GM19099 (cell line): ENCODE results near the gene ZHX3.

Experiments used
- POLR2A ChIP-seq: IDR thresholded peaks from 3 replicates; pipeline ENCODE4 v1.6.1; 2011; ENCODE audit warnings: low read depth; ENCODE audit not compliant: insufficient read length; ENCODE audit errors: extremely low read depth

The ZHX3 gene

GRCh38 chr20:41329435-41330342, 12.2 kb upstream of the ZHX3 start:
- TF ChIP-seq POLR2A: no peak

- TF ChIP-seq POLR2A: no peak
Measured at GRCh38 chr20:41327178-41327577, 9.6 kb upstream of the ZHX3 start.

- no peak for TF ChIP-seq POLR2A
Measured at GRCh38 chr20:41320976-41321375, 3.4 kb upstream of the ZHX3 start.

GRCh38 chr20:41320441-41320840, 2.9 kb upstream of the ZHX3 start:
- no peak for TF ChIP-seq POLR2A

GRCh38 chr20:41318271-41318649, 729 bp upstream of the ZHX3 start:
- no peak for TF ChIP-seq POLR2A

GRCh38 chr20:41316602-41317545, 657 bp downstream of the ZHX3 start:
- peak; percentile 46 for TF ChIP-seq POLR2A

- TF ChIP-seq POLR2A: no peak
Measured at GRCh38 chr20:41316051-41316450, 1.5 kb downstream of the ZHX3 start.

GRCh38 chr20:41314386-41314785, 3.1 kb downstream of the ZHX3 start:
- no peak for TF ChIP-seq POLR2A

- no peak for TF ChIP-seq POLR2A
Measured at GRCh38 chr20:41309817-41310216, 7.7 kb downstream of the ZHX3 start.

GRCh38 chr20:41308726-41309413, 8.7 kb downstream of the ZHX3 start:
- no peak for TF ChIP-seq POLR2A

GRCh38 chr20:41308290-41308711, 9.2 kb downstream of the ZHX3 start:
- TF ChIP-seq POLR2A: no peak

GRCh38 chr20:41307021-41307420, 10.5 kb downstream of the ZHX3 start:
- TF ChIP-seq POLR2A: no peak

GRCh38 chr20:41306061-41306727, 11.3 kb downstream of the ZHX3 start:
- no peak for TF ChIP-seq POLR2A

- TF ChIP-seq POLR2A: no peak
Measured at GRCh38 chr20:41304424-41305079, 13.0 kb downstream of the ZHX3 start.
